OCI-M2 (cell line): Measurements from ENCODE around the gene SLC9A3.
"Not testable (repeated sequence)": the region's sequence is repeated elsewhere in the genome, so short reads cannot be mapped to it uniquely, and the experiment has no call there.

ENCODE experiments used
- DNase-seq: peaks from one replicate; lab custom pipeline; 2025; ENCODE audit not compliant: unreplicated experiment; lab: John Stamatoyannopoulos, UW

Gene SLC9A3

GRCh38 chr5:491119-491855 lies 33.0 kb downstream of the SLC9A3 start:
- DNase-seq = no peak

- no peak for DNase-seq
These were observed 33.8 kb downstream of the SLC9A3 start for GRCh38 chr5:490116-491106.

GRCh38 chr5:489689-490080 lies 34.6 kb downstream of the SLC9A3 start:
- no peak for DNase-seq

- no peak for DNase-seq
These were observed 35.2 kb downstream of the SLC9A3 start for GRCh38 chr5:488744-489688.

- DNase-seq = no peak
These were observed 36.0 kb downstream of the SLC9A3 start for GRCh38 chr5:488241-488640.

- DNase-seq = not testable (repeated sequence)
These were observed 37.7 kb downstream of the SLC9A3 start for GRCh38 chr5:486597-486996.

GRCh38 chr5:485946-486491 lies 38.2 kb downstream of the SLC9A3 start:
- no peak for DNase-seq

- no peak for DNase-seq
These were observed 38.9 kb downstream of the SLC9A3 start for GRCh38 chr5:485113-485945.

GRCh38 chr5:484556-484955 lies 39.7 kb downstream of the SLC9A3 start:
- DNase-seq = no peak

- no peak for DNase-seq
These were observed 40.7 kb downstream of the SLC9A3 start for GRCh38 chr5:483434-484140.

GRCh38 chr5:483011-483410 lies 41.2 kb downstream of the SLC9A3 start:
- DNase-seq = no peak

GRCh38 chr5:482506-482905 lies 41.7 kb downstream of the SLC9A3 start:
- no peak for DNase-seq

GRCh38 chr5:482021-482420 lies 42.2 kb downstream of the SLC9A3 start:
- no peak for DNase-seq

GRCh38 chr5:481347-481746 lies 42.9 kb downstream of the SLC9A3 start:
- no peak for DNase-seq

- no peak for DNase-seq
These were observed 44.5 kb downstream of the SLC9A3 start for GRCh38 chr5:479566-480319.

GRCh38 chr5:478982-479535 lies 45.2 kb downstream of the SLC9A3 start:
- no peak for DNase-seq

GRCh38 chr5:478369-478981 lies 45.8 kb downstream of the SLC9A3 start:
- no peak for DNase-seq

GRCh38 chr5:477871-478270 lies 46.4 kb downstream of the SLC9A3 start:
- no peak for DNase-seq
